GM21423 (cell line): ENCODE results near the gene GALNTL6.

Experiments used
- ATAC-seq: cut with Tn5 transposase; IDR thresholded peaks from one replicate; pipeline ENCODE4 v1.9.1; 2021; ENCODE audit warnings: mild to moderate bottlenecking, moderate library complexity; ENCODE audit not compliant: unreplicated experiment

The GALNTL6 gene

GRCh38 chr4:172099376-172099775 is 286.2 kb downstream of the GALNTL6 start:
- no peak for ATAC-seq

DNA sequence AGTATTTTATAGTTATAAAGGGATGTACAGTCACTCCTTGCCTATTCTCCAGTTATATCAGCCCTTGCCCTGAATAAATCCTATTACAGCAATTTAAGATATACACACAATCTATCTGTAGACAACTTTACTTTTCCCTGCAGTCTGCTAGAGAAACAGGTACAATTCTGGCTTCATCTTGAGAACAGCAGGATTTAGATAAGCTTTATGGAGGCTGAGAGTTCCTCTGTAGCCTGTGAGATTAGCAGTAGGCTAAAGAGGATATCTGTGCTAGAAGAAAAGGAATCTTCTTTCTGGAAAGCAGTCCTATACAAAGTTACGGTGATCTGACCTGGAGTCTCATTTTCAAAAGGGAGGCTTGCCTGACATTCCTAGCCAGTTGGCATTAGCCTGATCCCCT is 290.3 kb downstream of the GALNTL6 start:
- no peak for ATAC-seq

DNA sequence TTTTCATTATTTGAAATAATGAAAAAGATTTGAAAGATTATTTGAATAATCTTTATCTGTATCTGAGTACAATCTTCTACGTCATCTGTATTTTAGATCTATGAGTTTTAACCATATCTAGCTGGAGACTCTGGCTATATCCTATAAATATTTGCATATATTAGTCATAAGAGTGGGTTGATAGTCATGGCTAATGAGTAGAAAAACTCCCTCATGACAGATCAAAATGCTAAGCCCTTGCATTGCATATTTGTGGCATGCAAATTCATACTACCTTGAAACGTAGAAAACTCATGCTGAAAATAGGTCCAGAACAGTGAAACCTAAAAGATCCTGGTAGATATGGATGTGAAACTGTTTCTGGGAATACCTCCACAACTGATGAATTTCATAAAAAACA is 291.3 kb downstream of the GALNTL6 start:
- no peak for ATAC-seq

DNA sequence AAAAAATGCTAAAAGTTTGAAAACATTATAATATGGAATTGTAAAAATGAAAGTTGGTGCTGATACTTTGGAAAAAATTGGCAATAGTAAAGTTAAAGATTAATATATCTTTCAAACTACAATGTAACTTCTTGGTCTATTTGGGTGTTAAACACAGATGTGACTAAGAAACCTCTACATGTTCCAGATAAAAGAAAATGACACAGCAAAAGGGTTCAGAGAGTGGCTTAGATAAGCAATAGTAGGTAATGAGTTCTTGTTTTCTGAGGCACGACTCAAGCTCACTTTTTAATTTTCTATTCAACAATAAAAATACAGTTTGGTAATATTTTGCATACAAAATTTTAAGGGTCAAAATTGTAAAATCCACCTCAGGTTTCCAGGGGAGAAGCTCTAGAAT is 292.7 kb downstream of the GALNTL6 start:
- ATAC-seq = no peak

DNA sequence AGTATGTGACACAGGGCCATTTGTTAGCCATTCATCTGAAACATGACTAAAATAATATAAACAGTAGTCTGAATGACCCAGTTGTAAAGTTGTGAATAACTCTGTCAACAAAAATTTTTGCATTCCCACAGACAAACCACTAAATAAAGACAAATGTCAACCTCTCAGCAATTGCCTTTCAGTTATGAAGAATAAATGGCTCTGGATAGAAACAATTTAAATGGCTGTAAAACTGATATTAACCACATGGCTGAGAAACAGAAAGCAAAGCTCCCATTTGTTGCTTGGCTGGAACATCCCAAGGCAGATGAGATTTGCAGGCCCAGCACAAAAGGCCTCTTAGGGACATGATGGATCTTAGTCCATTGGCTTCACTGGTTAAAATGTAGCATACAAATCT is 296.3 kb downstream of the GALNTL6 start:
- ATAC-seq = no peak

DNA sequence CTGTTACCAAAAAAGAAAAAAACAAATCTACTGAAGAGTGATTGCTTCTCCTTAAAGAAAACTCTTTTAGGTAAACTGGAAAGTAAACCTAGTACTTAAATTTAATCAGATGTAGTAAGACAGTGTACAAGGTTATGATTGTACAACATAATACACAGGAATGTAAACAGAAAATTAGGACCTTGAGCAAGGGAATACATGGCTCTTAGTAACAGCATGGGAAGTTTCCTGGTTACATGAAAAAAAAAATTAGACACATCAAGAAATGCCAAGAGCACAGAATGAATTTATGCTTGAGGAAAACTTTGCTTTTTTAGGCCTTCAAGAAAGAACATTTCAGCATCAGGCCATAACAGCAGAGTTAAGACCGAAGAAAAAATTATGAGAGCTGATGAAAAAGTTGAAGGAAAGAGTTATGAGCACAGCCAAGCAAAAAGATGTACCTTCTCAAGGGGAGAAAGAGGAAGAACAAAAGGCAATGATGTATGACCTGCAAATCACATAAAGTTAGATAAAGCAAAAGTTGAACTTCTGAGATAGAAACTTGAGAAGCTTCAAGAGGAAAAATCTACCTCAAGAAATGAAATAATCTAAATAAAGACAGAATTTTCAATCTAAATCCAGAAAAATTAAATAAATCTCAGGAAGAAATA is 311.6 kb downstream of the GALNTL6 start:
- no peak for ATAC-seq

DNA sequence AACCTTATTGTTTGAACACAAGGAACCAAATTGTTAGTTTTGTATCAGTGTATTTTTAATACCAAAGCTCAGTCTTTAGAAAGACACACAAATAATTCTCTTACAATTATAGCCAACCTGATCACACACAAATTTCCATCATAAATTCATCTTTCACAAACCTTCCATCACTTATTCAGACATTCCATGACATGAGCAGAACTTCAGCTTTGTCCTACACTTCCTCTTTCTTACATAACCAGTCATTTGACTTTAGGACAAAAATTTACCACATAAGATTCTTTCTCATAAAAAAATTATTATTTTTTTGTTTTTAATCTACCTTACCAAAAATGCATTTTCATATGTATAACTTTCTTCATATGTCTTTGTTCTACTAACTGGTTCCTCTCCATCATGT is 312.2 kb downstream of the GALNTL6 start:
- no peak for ATAC-seq

GRCh38 chr4:172127168-172127567 is 314.0 kb downstream of the GALNTL6 start:
- ATAC-seq = no peak

- no peak for ATAC-seq
These were observed 316.4 kb downstream of the GALNTL6 start for GRCh38 chr4:172129593-172129992.

DNA sequence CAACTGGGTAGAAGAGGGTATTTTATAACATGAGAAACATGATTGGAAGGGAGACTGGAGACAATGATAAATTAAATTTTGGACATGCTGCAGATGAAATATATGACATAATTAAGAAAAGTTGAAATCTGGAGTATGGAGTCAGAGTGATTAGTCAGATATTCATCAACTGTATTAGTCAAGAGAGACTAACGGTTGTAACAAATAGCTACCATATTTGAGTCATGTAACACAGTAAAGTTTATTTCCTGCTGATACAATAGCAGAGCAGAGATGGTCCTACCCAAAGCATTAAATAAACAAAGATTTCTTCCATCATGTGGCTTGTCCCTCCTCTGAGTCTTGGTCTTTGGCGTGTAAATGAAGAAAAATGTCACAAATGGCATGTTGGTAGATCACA is 321.3 kb downstream of the GALNTL6 start:
- no peak for ATAC-seq

DNA sequence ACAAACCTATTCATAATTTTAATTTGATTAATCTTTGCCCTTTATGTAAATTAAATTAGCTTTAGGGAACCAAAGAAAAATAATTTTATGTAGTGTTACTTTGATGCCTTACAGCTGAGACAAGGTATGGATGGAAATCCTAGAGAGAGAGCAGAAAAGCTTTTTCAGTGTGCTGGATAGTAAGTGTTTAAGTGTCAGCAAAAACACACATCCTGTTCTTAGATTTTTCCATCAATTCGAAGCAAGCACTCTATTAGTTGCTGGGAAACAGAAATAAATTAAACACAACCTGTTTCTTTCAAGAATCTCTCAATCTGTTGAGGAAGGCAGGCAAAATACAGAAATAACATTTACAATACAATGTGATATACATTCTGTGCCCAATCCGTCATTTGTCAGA is 327.8 kb downstream of the GALNTL6 start:
- ATAC-seq = no peak

GRCh38 chr4:172142281-172142741 is 329.1 kb downstream of the GALNTL6 start:
- no peak for ATAC-seq

- no peak for ATAC-seq
These were observed 330.6 kb downstream of the GALNTL6 start for GRCh38 chr4:172143605-172144314.

DNA sequence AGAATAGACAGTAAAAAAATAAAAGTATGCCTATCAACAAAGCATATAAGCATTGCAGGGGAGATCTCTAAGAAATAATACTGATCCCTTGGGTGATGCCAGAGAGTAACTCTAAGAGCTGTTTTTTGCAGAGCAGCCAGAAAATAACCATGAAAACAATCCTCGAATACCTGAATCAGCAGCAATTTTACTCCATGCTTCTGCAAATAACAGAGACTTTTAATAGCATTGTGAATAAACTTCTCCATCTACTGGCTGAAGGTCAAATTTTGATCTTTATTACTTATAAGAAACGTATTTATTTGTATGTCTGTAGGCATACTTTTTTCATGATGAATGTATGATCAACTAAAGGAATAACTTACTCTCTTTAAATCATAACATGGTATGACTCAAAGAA is 334.5 kb downstream of the GALNTL6 start:
- ATAC-seq = no peak

DNA sequence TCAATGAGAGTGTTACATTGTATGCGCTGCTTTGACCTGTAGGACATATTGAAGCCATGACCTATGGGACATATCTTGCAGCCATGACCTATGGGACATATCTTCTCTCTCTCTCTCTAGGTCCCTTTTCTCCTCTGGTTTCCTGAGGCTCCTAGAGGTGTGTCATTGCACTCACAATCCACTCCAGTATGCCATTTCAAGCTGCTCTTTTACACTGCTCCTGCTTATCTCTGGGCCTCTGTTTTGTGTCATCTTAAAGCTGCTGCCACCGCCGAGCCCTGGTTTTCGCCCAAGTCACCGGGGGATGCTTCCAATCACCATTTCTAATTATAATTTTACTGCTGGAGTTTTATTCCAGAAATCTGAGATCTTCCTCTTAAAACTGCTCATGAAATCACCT is 336.1 kb downstream of the GALNTL6 start:
- no peak for ATAC-seq

DNA sequence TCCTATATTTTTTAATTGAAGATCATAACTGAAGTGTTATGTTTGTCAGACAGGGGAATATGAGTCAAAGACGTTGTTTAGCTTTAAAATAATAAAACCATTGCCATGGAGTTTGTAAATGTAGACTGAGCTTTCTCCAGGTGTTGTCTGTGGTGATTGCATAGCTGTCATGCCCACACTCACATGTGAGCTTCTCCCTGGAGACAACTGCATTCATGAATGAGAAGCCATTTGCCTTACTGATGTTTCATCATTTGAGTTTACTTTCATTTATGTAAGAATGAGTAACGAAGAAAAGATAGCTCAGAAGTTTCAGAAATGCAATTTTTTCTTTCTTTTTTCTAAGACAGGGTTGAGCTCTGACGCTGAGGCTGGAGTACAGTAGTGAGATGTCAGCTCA is 339.1 kb downstream of the GALNTL6 start:
- ATAC-seq = no peak

- no peak for ATAC-seq
These were observed 340.5 kb downstream of the GALNTL6 start for GRCh38 chr4:172153719-172154118.

GRCh38 chr4:172155838-172156345 is 342.7 kb downstream of the GALNTL6 start:
- no peak for ATAC-seq

- no peak for ATAC-seq
These were observed 344.7 kb downstream of the GALNTL6 start for GRCh38 chr4:172157946-172158345.

DNA sequence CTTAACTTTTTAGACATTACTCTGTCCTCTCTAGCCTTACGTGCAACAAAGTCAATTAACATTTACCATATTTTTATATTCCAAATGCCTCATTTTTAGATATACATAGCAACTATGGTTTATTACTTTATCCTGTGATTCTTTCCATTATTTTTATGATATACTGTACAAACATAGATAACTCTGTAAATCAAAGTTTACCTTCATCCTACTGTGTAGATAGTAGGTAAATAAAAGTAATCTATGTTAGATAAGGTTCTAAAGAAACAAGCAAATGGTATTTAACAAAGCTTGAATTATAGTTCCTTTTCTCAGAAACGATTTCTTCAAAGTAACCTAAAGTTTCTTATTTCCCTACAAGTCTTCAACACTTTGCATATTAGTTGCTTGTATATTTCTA is 350.0 kb downstream of the GALNTL6 start:
- ATAC-seq = no peak

DNA sequence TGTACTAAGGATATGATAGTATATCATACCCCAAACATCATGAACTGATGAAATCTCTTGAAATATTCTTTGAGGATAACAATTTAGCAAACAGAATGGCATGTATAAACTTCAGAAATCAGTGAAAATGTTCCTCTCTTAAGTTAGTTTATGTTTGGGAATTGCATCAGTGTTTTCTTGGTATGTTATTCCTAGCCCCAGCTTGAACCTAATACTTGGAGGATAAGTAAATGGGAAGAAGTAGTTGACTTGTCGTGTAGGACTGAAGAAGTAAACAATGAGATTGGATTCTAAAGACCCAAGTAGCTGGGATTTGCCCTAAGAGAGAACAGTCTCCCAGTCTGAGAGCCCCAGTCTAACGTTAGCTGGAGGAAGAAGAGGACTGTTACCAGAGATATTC is 355.7 kb downstream of the GALNTL6 start:
- no peak for ATAC-seq

GRCh38 chr4:172169871-172170270 is 356.7 kb downstream of the GALNTL6 start:
- ATAC-seq = no peak
